Measurements from ENCODE around the gene PDIA2.
"Not testable (repeated sequence)": the region's sequence is repeated elsewhere in the genome, so short reads cannot be mapped to it uniquely, and the experiment has no call there.

Gene PDIA2

GRCh38 chr16:334164-334832 is 51.3 kb downstream of the PDIA2 start:
- not testable (repeated sequence) for FAIRE-seq

- not testable (repeated sequence) for FAIRE-seq
Measured at GRCh38 chr16:334861-335632, 52.1 kb downstream of the PDIA2 start.

- no peak for FAIRE-seq
Measured at GRCh38 chr16:336269-336668, 53.3 kb downstream of the PDIA2 start.

All from islet of Langerhans (tissue), 1 donor.